Measurements from ENCODE around the gene CFAP53.
"Not testable (repeated sequence)": the region's sequence is repeated elsewhere in the genome, so short reads cannot be mapped to it uniquely, and the experiment has no call there.

The CFAP53 gene

GRCh38 chr18:50266248-50266704, at the start of gene CFAP53:
TSS of gene CFAP53 (minus strand) at chr18:50266495. CDS start at chr18:50266404, 91 bp downstream.
- DNase-seq (ENCODE audit: insufficient read length, low spot score): peak; percentile 82
- FAIRE-seq: no peak
- TF ChIP-seq POLR2A (IDR thresholded peaks at IDR 0.05; ENCODE audit: low read depth, low read length): no peak

- no peak for DNase-seq (ENCODE audit: insufficient read length, low spot score)
- no peak for FAIRE-seq
- no peak for TF ChIP-seq POLR2A (IDR thresholded peaks at IDR 0.05; ENCODE audit: low read depth, low read length)
Observed at GRCh38 chr18:50315100-50315871, 49.0 kb upstream of the CFAP53 start.

- TF ChIP-seq POLR2A (IDR thresholded peaks at IDR 0.05; ENCODE audit: low read depth, low read length): no peak
- FAIRE-seq (no peak), DNase-seq (ENCODE audit: insufficient read length, low spot score) (no peak)
Observed at GRCh38 chr18:50313873-50314460, 47.7 kb upstream of the CFAP53 start.

GRCh38 chr18:50313031-50313607, 46.8 kb upstream of the CFAP53 start:
- TF ChIP-seq POLR2A (IDR thresholded peaks at IDR 0.05; ENCODE audit: low read depth, low read length): no peak
- DNase-seq (ENCODE audit: insufficient read length, low spot score): no peak
- FAIRE-seq: no peak

- no peak for TF ChIP-seq POLR2A (IDR thresholded peaks at IDR 0.05; ENCODE audit: low read depth, low read length)
- FAIRE-seq: no peak
- DNase-seq (ENCODE audit: insufficient read length, low spot score): no peak
Observed at GRCh38 chr18:50312296-50313030, 46.2 kb upstream of the CFAP53 start.

DNA sequence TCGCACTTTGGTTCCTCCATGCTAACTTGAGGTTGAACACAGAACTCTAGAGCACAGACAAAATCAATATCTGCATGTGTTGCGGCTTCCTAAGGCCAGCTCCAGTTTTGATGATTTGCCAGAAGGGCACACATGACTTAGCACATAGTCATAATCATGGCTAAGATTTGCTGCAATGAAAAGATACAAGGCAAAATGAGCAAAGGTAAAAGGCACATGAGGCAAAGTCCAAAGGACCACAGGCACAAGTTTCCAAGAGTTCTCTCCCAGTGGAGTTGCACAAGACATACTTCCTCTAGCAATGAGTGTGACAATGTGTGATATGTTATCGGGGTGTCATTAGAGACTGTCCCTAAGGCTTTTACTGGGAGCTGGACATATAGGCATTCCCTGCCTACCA, 45.4 kb upstream of the CFAP53 start:
- no peak for TF ChIP-seq POLR2A (IDR thresholded peaks at IDR 0.05; ENCODE audit: low read depth, low read length)
- no peak for FAIRE-seq

DNA sequence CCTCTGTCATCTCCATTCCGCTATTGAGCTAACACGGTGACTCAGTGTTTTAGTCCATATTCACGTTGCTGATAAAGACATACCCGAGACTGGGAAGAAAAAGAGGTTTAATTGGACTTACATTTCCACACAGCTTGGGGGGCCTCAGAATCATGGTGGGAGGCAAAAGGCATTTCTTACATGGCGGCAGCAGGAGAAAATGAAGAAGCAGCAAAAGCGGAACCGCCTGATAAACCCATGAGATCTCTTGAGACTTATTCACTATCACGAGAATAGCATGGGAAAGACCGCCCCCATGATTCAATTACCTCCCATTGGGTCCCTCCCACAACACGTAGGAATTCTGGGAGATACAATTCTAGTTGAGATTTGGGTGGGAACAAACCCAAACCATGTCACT, 43.8 kb upstream of the CFAP53 start:
- no peak for TF ChIP-seq POLR2A (IDR thresholded peaks at IDR 0.05; ENCODE audit: low read depth, low read length)
- DNase-seq (ENCODE audit: insufficient read length, low spot score) (no peak), FAIRE-seq (no peak)

More for the DNA sequence above, 45.4 kb upstream of the CFAP53 start:
- no peak for DNase-seq (ENCODE audit: insufficient read length, low spot score)

GRCh38 chr18:50308851-50309250, 42.6 kb upstream of the CFAP53 start:
- DNase-seq (ENCODE audit: insufficient read length, low spot score); FAIRE-seq: not testable (repeated sequence)

- no peak for TF ChIP-seq POLR2A (IDR thresholded peaks at IDR 0.05; ENCODE audit: low read depth, low read length)
- peak; percentile 36 for DNase-seq (ENCODE audit: insufficient read length, low spot score)
- no peak for FAIRE-seq
Observed at GRCh38 chr18:50307738-50308470, 41.6 kb upstream of the CFAP53 start.

GRCh38 chr18:50307400-50307737, 41.1 kb upstream of the CFAP53 start:
- no peak for TF ChIP-seq POLR2A (IDR thresholded peaks at IDR 0.05; ENCODE audit: low read depth, low read length)
- no peak for FAIRE-seq
- no peak for DNase-seq (ENCODE audit: insufficient read length, low spot score)

GRCh38 chr18:50306944-50307343, 40.6 kb upstream of the CFAP53 start:
- DNase-seq (ENCODE audit: insufficient read length, low spot score) (no peak), FAIRE-seq (no peak)
- TF ChIP-seq POLR2A (IDR thresholded peaks at IDR 0.05; ENCODE audit: low read depth, low read length): no peak

- FAIRE-seq: no peak
- no peak for TF ChIP-seq POLR2A (IDR thresholded peaks at IDR 0.05; ENCODE audit: low read depth, low read length)
- no peak for DNase-seq (ENCODE audit: insufficient read length, low spot score)
Observed at GRCh38 chr18:50301074-50301473, 34.8 kb upstream of the CFAP53 start.

- no peak for TF ChIP-seq POLR2A (IDR thresholded peaks at IDR 0.05; ENCODE audit: low read depth, low read length)
- no peak for FAIRE-seq
- no peak for DNase-seq (ENCODE audit: insufficient read length, low spot score)
Observed at GRCh38 chr18:50299626-50300388, 33.5 kb upstream of the CFAP53 start.
